Vagina (tissue), 2 donors: Measurements from ENCODE around the gene NIPAL3. TPM values are rescaled to one million over a fixed set of nuclear protein-coding genes. Genes with fewer than 3 reads are reported as not detected.
"Not testable (repeated sequence)": the region's sequence is repeated elsewhere in the genome, so short reads cannot be mapped to it uniquely, and the experiment has no call there.

Experiments
- DNase-seq, 2 donors: peaks; one replicate each; pipeline ENCODE4 v3.0.0-alpha.2; 2017; ENCODE audit errors: extremely low spot score in 2 of 2
- H3K27ac ChIP-seq: fragments of 200-600 bp; sonication (generic); one replicate; pipeline ENCODE4 v1.5.1; 2019
- H3K27me3 ChIP-seq: fragments of 200-600 bp; sonication (generic); one replicate; pipeline ENCODE4 v1.5.1; 2019
- H3K36me3 ChIP-seq, 2 donors: fragments of 200-600 bp; sonication (generic); one replicate each; pipeline ENCODE4 v1.5.1; 2017 to 2019
- H3K4me1 ChIP-seq: fragments of 200-600 bp; sonication (generic); one replicate; pipeline ENCODE4 v1.5.1; 2019
- H3K4me3 ChIP-seq, 2 donors: fragments of 200-600 bp; sonication (generic); 1 replicate in 1 of 2; 2 replicates in 1 of 2; pipeline ENCODE4 v1.5.1; 2016 to 2019
- H3K9me3 ChIP-seq: fragments of 200-600 bp; sonication (generic); one replicate; pipeline ENCODE4 v1.5.1; 2019
- POLR2A ChIP-seq, 2 donors: fragments of 450-650 bp; IDR thresholded peaks; one replicate each; pipeline ENCODE4 v1.6.1; 2017; ENCODE audit warnings: antibody characterized with exemption in 2 of 2, mild to moderate bottlenecking in 2 of 2, moderate library complexity in 2 of 2
- POLR2AphosphoS5 ChIP-seq, 2 donors: sonication (generic); formaldehyde crosslinking; IDR thresholded peaks; one replicate each; pipeline ENCODE4 v1.9.0; 2017; ENCODE audit warnings: antibody characterized with exemption in 2 of 2, mild to moderate bottlenecking in 2 of 2, low read depth in 1 of 2; ENCODE audit not compliant: insufficient read depth in 1 of 2
- intact Hi-C: fragments of 100-400 bp; cut with DNase I; formaldehyde crosslinking; loops from one replicate; pipeline ENCODE4 v1.15.1; 2023
- total RNA-seq: library from RNA; depleted of rRNA; stranded (reverse); fragments of >200 nt; gene quantifications from one replicate; pipeline ENCODE4 v1.2.3, GENCODE V29; 2016
- TF ChIP-seq, protein P1 (sequence below), 3 experiments: fragments of 450-650 bp in 2 of 3; fragments of 200-600 bp in 1 of 3; sonication (generic) in 1 of 3; IDR thresholded peaks; one replicate each; pipeline ENCODE4 v1.5.1; 2017 to 2019; ENCODE audit warnings: antibody characterized with exemption in 3 of 3, mild to moderate bottlenecking in 2 of 3, moderate library complexity in 2 of 3

Gene NIPAL3
- total RNA-seq, 1 donor from 2014 or later: 21.1 TPM

DNA sequence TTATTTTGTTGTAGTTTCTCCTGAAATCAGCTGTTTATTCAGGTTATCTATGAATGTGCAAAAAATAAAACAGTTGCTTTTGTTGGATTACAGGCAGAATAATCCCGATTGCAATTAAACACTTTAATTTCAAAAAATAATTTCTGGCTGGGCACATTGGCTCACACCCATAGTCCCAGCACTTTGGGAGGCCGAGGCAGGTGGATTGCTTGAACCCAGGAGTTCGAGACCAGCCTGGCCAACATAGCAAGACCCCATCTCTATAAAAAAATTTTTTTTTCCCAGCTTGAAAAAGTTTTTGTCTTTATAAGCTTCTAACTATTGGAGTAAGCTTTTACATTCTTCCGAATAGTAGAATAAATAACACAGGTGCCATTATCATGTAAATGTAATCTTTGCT is 102.3 kb downstream of the NIPAL3 start:
- H3K4me3 ChIP-seq: no peak overlapping the region
- no peak overlapping the region for H3K27ac ChIP-seq
- no peaks in the 10 kb centered on the region for H3K27me3 ChIP-seq
- no peak for DNase-seq
- no peaks in the 10 kb centered on the region for H3K36me3 ChIP-seq
- intact Hi-C loops: no loop called here
- TF ChIP-seq POLR2A (IDR thresholded peaks at IDR 0.05) (no peak), POLR2AphosphoS5 (IDR thresholded peaks at IDR 0.05; ENCODE audit: insufficient read depth in 1 of 2, low read depth in 1 of 2) (no peak)
- TF ChIP-seq, protein P1, sequence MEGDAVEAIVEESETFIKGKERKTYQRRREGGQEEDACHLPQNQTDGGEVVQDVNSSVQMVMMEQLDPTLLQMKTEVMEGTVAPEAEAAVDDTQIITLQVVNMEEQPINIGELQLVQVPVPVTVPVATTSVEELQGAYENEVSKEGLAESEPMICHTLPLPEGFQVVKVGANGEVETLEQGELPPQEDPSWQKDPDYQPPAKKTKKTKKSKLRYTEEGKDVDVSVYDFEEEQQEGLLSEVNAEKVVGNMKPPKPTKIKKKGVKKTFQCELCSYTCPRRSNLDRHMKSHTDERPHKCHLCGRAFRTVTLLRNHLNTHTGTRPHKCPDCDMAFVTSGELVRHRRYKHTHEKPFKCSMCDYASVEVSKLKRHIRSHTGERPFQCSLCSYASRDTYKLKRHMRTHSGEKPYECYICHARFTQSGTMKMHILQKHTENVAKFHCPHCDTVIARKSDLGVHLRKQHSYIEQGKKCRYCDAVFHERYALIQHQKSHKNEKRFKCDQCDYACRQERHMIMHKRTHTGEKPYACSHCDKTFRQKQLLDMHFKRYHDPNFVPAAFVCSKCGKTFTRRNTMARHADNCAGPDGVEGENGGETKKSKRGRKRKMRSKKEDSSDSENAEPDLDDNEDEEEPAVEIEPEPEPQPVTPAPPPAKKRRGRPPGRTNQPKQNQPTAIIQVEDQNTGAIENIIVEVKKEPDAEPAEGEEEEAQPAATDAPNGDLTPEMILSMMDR (IDR thresholded peaks at IDR 0.05): no peak
- H3K4me1 ChIP-seq: peaks cover 4% of the 10 kb centered on the region
- H3K9me3 ChIP-seq: no peaks in the 10 kb centered on the region

DNA sequence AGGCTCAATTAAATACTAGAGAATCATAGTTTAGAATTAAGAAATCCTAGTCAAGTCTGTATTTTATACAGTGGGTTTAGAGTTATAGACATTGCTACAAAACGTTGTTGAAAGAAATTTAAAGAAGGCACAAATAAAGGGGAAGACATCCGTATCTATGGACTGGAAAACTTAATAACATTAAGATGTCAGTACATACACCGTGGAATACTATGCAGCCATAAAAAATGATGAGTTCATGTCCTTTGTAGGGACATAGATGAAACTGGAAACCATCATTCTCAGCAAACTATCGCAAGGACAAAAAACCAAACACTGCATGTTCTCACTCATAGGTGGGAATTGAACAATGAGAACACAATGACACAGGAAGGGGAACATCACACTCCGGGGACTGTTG is 104.7 kb downstream of the NIPAL3 start:
- H3K27ac ChIP-seq, intact Hi-C loops, H3K4me3 ChIP-seq, DNase-seq, H3K9me3 ChIP-seq, H3K4me1 ChIP-seq, H3K36me3 ChIP-seq, H3K27me3 ChIP-seq: not testable (repeated sequence)

Other genes with a start within 250 kb of the NIPAL3 start
- gene IFNLR1, start 228.5 kb upstream of the NIPAL3 start, total RNA-seq: 1.7 TPM
- 58.7 TPM for gene GRHL3, start 96.4 kb upstream of the NIPAL3 start, total RNA-seq
- gene STPG1, start 2.0 kb upstream of the NIPAL3 start, total RNA-seq: 4.2 TPM
- 11.3 TPM for gene RCAN3, start 87.0 kb downstream of the NIPAL3 start, total RNA-seq
- 0.25 TPM for gene NCMAP, start 140.3 kb downstream of the NIPAL3 start, total RNA-seq
- gene SRRM1, start 227.5 kb downstream of the NIPAL3 start, total RNA-seq: 93.1 TPM